Cardiac fibroblast (primary cell): ENCODE measurements around the gene PRPS1.
A peak's percentile ranks its signal among the peaks of the same experiment; 100 is the strongest.

Source experiments
- DNase-seq, 2 donors: peaks; one replicate each; pipeline versions ENCODE4 v3.0.0 to v3.0.0-alpha.2; 2010; ENCODE audit warnings: low read depth in 2 of 2
- H3K4me3 ChIP-seq, 2 donors: replicated peaks in 1 of 2; 1 replicate in 1 of 2; 2 replicates in 1 of 2; pipeline ENCODE4 v1.5.1; 2011; ENCODE audit warnings: low read depth in 2 of 2, low read length in 2 of 2, mild to moderate bottlenecking in 2 of 2, moderate library complexity in 1 of 2
- CTCF ChIP-seq: IDR thresholded peaks from one replicate; pipeline ENCODE4 v1.5.1; 2011; ENCODE audit warnings: low read depth, mild to moderate bottlenecking, low read length, inconsistent platforms

PRPS1 gene

GRCh38 chrX:107628662-107629539, 591 bp downstream of the PRPS1 start:
- DNase-seq = peak; percentile 28 to 33
- peak overlapping the region; percentile 54 to 71 for H3K4me3 ChIP-seq
- no peak for TF ChIP-seq CTCF

- peak; percentile 37 for TF ChIP-seq CTCF
- peak overlapping the region; percentile 54 to 71 for H3K4me3 ChIP-seq
- DNase-seq = peak; percentile 30 to 38
Observed at GRCh38 chrX:107629540-107629909, 1.2 kb downstream of the PRPS1 start.

- peak overlapping the region in 1 of 2 donors; percentile 71 for H3K4me3 ChIP-seq
Observed at GRCh38 chrX:107630031-107630689, 1.9 kb downstream of the PRPS1 start.

GRCh38 chrX:107632346-107632745, 4.0 kb downstream of the PRPS1 start:
- no peak for TF ChIP-seq CTCF
- DNase-seq = no peak
- H3K4me3 ChIP-seq = no peak overlapping the region

More at GRCh38 chrX:107630031-107630689, 1.9 kb downstream of the PRPS1 start:
- DNase-seq = no peak
- no peak for TF ChIP-seq CTCF

- H3K4me3 ChIP-seq = no peak overlapping the region
- TF ChIP-seq CTCF = no peak
- DNase-seq = no peak
Observed at GRCh38 chrX:107646735-107647134, 18.4 kb downstream of the PRPS1 start.

- DNase-seq = no peak
- no peak overlapping the region for H3K4me3 ChIP-seq
- no peak for TF ChIP-seq CTCF
Observed at GRCh38 chrX:107648332-107648731, 20.0 kb downstream of the PRPS1 start.

GRCh38 chrX:107654566-107654871, 26.2 kb downstream of the PRPS1 start:
- DNase-seq = no peak
- no peak overlapping the region for H3K4me3 ChIP-seq
- TF ChIP-seq CTCF = no peak
